ENCODE data around the gene FGF5.
"Not testable (repeated sequence)": the region's sequence is repeated elsewhere in the genome, so short reads cannot be mapped to it uniquely, and the experiment has no call there.

Gene FGF5

DNA sequence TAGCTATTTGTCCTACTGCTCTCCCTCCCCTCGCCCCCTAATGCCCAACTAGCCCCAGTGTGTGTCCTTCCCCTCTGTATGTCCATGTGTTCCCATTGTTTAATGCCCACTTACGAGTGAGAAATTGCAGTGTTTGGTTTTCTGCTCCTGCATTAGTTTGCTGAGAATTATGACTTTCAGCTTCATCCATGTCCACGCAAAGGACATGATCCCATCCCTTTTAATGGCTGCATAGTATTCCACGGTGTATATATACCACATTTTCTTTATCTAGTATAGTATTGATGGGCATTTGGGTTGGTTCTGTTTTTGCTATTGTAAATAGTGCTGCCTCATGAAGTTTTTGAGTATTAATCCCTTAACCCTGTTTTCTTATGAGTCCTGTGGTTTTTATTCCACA lies 35.4 kb downstream of the FGF5 start:
- DNase-seq = no peak

DNA sequence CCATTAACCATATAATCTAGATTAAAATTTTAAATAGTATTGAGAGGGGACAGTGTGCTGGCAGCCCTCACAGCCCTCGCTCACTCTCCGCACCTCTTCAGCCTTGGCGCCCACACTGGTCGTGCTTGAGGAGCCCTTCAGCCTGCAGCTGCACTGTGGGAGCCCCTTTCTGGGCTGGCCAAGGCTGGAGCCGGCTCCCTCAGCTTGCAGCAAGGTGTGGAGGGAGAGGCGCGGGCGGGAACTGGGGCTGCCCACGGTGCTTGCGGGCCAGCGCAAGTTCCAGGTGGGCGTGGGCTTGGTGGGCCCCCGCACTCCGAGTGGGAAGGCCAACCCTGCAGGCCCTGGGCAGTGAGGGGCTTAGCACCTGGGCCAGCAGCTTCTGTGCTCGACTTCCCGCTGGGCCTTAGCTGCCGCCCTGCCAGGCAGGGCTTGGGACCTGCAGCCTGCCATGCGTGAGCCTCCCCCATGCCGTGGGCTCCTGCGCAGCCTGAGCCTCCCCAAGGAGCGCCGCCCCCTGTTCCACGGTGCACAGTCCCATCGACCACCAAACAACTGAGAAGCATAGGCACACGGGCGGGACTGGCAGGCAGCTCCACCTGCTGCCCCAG lies 36.3 kb downstream of the FGF5 start:
- DNase-seq = no peak

DNA sequence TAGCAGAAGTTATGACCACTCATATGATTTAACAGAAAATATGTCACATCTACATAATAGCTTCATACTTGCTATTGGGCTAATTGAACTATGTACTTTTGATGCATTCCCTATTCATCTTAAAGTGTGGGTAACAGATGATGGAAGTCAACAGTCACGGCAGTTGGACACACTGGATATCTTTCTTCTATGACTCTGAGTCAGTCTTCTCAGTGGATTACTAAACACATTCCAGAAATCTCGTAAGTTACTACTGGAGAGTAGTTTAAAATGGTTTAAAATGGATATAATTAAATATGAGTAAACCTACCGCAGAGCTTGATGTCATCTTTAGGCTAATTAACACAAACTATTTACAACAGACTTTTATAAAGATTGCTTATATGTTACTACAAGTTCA lies 39.0 kb downstream of the FGF5 start:
- no peak for DNase-seq

DNA sequence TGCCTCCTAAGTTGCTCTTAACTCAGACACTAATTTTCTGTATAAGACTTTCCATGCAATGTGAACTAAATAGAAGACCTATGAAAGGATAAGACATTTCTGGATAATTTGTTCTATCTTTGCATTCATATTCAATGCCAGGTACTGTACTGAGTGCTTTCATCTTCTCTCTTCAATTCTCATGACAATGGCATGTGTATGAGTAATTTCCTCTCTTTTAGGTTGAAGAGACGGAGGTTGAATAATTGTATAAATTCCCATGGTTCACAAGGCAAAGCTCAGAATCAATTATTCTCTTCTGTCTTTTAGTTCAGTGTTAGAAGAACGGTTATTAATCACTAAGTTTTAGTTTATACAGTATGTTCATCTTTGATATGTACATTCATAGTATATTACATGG lies 39.8 kb downstream of the FGF5 start:
- no peak for DNase-seq

DNA sequence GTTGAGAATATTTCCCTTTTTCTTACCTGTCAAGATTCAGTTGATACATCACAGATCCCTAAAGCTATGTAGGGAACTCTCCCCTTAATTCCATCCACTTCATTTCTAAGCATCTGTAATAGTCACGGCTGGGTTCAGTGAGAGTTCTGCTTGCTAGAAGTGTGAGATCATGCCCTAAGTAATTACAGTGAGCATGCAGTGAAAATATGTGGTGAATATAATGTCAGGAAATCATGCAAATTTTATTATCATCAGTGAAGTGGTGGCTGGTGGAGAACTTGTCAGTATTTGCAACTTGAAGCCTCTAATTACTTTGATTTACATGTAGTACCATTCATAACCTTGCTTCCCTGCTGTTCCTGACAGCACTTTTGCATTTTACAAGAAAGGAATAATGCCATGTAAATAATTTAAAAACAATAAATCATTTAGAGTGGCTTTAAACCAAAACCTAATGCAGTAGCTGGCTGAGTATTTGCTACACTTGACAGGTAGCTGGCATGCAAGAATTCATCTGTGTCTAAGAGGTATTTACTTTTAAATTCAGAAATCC lies 40.8 kb downstream of the FGF5 start:
- no peak for DNase-seq

DNA sequence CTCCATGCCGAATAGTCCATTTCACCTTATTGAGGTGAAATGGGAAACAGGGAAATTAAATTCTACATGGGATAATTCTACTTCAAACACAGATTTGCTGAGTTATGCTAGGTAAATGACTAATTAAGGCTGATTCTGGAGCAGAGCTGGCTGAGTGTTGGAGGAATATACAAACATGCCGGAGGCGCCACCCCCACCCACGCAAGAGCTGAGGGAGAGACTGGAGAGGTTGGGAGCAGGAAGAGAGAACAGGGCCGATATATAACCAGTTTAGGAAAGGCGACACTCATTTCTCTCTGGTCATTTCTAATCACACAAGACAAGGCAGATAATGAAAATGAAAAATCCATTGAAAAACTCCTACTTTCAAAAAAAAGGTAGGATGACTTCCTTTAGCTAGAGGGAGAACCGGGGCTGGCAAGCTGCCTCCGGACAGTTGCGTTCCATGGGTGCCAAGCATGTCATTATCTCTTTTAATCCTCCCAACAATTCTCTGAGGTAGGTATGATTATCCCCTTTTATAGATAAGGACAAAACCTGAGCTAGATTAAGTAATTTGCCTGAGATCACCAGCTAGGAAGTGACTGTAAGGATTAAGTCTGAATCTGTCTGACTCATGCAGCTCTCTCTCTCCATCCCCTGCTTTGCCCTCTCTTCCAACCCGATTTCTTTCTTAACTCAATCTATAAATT lies 41.5 kb downstream of the FGF5 start:
- DNase-seq = no peak

DNA sequence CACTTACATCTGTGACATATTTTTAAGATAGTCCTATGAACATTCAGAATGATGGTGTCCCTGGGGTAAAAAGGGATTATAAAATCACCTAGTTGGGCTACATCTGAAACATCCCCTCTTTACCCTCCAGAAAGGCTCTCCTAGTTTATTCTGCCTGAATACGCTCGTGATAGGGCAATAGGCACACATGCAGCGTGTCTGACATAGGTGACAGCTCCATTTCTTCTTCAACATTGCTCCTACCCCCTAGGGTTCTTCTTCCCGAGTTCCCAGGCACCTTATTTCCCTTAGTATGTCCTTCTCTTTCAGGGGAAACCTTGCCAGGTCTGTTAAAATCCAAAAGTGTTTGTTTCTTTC lies 42.0 kb downstream of the FGF5 start:
- DNase-seq = no peak

DNA sequence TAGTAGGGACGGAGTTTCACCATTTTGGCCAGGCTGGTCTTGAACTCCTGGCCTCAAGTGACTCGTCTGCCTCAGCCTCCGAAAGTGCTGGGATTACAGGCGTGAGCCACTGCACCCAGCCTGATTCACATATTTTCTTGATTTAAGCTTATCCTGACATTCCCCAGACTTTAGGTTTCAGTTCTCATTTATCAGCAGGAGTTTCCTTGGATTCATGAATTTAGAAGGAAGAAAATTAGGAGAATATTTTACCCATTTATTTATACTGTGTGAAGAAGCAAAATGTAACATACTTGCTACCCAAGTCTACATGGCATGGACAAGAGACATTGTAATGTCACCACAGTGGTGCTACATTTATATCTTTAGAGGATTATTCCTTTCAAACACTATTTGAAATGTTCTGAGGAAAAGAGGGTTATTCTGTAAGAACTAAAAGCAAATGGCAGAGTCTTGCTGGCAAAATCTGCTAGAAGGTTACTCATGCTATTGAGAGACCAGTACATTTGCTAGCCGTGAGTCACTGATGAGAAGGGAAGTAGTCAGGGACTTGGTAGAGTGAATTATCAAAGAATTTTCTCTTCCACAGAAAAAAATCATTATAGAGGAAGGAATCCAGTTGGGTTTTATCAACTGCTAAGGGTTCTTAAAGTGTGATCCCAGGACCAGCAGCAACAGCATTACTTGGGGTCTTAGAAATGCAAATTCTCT lies 43.0 kb downstream of the FGF5 start:
- no peak for DNase-seq

DNA sequence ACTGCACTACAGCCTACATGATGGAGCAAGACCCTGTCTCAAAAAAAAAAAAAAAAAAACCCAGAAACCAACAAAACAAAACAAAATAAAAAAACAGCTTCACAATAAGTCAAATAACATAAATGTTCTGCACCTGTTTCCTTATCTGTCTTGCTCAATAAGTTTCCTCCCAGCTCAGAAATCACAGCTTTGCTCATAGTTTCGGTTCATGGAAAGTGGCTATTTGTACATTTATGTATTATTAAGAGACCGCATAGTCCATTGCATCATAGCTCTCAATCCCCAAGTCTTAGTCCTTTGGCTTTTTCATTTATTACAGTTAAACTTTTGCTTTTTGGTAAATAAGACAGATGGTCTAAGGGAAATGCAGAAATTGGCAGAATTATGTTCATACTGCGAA lies 44.7 kb downstream of the FGF5 start:
- no peak for DNase-seq

DNA sequence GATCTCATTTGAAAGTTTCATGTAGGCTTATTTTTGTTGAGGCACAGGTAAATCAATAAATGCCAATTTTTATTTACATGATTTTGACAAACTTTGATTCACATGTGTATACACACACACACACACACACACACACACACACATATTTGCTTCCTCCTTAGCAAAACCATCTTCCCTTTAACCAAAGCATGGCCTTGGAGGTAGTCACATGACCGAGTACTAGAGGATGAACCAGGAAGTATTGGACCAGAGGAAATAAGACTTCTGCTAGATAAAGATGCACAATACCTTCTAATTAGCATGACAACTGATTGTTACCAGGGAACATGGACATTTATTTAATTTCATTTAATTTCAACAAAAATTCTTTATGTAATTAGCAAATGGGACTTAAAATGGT lies 45.7 kb downstream of the FGF5 start:
- DNase-seq = no peak

DNA sequence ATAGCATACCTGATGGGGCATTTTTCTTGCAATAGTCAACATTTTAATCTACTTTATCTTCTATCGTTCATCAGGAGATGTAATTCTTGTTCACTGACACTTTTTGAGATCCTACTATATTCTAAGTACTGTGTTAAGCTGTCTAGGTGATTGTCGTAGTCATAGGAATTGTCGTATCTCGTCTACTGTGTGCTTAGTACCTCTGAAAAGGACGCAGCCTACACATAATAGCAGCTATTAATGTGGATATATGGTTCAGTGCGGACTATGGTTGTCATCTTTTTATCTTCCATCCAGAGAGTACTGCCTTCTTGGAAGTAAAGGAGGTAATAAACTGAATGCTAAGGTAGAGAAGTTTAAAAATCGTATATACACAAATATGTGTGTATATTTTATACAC lies 47.2 kb downstream of the FGF5 start:
- DNase-seq = no peak

DNA sequence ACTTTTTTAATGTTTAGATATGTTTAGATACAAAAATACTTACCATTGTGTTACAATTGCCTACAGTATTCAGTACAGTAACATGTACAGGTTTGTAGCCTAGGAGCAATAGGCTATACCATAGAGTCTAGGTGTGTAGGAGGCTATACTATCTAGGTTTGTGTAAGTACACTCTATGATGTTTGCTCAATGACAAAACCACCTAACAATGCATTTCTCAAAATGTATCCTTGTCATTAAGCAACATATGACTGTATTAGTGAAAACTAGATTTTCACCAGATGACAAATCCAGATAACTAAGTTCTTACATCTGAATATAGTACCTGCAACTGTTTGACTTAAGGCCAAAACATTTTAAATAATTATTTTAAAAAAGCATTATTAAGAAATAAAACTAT lies 49.4 kb downstream of the FGF5 start:
- DNase-seq = not testable (repeated sequence)

DNA sequence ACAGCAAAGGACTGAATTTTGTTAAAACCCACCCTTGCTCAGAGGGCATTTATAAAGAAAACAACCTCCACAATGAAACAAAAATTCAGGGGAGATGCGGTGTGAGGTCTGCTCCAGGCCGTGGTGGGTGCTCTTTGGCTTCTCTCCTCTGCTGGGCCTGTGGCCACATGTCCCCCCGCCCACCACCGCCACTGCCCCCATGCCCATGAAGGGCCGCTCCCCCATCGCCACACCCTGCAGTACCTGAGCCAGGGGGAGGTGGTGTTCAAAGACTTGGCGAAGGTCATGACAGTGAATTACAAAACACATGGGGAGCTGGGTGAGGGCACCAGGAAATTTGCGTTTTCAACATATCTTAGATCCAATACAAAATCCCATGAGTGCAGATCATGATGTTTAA lies 54.9 kb downstream of the FGF5 start:
- DNase-seq = no peak

DNA sequence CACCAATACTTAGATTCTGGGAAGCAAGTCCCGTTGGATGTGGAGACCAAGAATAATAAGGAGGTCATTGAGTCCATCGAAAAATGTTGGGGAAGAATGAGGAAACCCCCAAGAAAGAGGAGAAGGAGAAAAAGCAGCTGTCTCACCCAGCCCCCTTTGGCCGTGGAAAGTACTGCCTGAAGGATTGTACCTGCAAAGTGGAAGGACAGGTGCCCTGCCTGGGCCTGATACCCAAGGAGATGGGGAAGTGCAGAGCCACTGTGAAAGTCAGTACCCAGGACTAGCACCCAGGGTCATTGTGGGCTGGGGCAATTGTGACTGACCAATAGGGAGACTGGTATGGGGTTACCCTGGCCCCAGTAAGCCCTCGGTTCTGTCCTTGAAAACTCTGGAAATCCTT lies 55.3 kb downstream of the FGF5 start:
- DNase-seq = no peak

DNA sequence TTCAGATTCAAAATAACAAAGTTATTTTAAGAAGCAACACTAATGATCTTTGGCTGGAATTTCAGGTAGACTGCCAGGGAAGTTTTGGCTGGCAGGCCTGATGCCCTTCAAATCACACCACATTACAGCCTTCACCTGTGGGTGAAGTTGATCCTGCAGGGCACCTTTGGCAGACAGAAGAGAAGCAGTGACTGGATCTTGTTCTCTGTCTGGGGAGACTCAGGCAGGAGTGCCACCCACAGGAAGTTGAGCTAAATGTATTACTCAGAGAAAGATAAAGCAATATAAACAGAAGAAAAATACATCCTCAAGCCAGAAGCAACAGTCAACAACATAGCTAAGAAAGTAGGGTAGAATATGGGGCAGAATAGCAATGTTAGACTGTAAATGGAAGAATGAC lies 56.3 kb downstream of the FGF5 start:
- DNase-seq = no peak

DNA sequence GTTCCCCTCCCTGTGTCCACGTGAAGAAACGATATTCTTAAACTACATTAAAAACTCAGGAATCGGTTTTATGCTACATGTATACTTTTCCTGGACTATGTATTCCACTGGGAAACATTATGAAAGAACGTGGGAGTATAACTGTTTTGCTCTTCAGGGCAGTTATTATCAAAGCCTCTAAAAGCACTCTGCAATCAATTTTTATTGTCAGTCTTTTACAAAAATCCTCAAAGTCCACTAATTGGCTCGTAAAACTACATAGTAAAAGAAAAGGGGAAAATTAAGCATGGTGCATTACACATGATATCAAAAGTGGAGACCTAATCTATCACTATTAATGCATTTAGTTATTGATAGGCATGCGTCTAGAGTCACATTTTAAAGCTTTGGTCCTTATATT lies 57.7 kb downstream of the FGF5 start:
- no peak for DNase-seq

DNA sequence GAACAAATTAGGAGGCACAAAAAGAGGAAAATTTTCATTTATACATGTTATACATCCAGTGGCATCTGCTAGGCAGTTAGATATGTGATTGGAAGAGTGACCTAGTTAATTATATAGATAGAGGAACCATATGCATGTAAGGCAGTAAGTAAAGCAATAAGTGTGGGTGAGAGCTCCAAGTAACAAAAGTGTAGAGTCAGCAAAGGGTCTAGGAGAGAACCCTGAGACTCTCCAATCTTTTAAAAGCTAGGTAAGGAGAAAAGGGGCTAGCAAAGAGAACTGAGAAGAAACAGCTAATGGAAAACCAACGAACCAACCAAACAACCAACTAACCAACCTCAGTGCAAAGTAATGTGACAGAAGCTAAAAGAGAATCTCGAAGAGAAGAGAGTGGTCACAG lies 65.2 kb downstream of the FGF5 start:
- DNase-seq = no peak

DNA sequence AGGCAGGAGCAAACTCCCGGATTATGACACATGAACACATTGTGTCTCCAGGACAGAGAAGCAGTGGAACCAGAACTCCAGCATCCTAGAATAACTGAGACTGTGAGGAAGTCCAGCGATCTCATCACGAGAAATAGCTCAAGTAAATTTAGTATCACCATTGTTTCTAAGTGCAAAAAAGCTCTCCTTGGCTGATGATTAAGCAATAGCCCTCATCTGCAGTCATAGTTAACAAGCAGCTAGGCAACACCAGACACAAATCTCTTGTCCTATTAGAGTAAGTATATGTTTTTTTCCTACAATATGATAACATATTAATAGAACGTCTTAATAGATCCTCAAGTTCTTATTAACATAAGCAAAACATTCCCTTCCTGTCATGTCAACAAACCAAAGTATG lies 66.7 kb downstream of the FGF5 start:
- no peak for DNase-seq

DNA sequence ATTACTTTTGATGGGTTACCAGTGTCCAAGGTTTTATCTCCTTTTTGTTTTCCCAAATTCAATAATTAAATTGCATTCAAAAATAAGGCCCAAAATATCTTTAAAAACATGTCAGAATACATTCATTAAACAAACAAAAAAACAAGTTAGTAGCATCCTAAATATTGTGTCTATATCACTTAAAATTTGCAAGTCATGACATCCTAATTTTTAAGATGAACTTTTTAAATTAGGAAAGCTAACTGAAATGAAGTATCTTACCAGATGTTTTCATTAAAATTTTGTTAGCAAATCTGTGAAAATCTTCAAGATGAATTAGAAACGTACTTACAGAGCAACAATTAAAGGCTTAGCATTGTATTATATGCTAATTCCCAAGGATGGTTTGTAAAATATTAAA lies 68.1 kb downstream of the FGF5 start:
- DNase-seq = no peak

DNA sequence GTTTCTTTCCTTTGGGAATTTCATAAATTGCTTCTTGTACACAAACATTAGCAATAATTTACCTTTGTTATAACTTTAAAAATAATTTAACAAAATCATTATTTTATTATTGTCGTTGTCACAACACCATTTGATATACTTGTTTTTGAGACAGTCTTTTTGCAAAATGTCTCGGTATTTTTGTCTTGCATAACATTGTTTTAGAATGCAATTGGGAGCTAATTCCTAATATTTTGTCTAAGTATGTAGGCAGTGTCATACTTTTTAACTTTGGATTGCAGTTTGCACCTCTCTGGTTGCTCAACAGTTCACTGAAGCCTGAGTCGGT lies 68.7 kb downstream of the FGF5 start:
- DNase-seq = no peak

DNA sequence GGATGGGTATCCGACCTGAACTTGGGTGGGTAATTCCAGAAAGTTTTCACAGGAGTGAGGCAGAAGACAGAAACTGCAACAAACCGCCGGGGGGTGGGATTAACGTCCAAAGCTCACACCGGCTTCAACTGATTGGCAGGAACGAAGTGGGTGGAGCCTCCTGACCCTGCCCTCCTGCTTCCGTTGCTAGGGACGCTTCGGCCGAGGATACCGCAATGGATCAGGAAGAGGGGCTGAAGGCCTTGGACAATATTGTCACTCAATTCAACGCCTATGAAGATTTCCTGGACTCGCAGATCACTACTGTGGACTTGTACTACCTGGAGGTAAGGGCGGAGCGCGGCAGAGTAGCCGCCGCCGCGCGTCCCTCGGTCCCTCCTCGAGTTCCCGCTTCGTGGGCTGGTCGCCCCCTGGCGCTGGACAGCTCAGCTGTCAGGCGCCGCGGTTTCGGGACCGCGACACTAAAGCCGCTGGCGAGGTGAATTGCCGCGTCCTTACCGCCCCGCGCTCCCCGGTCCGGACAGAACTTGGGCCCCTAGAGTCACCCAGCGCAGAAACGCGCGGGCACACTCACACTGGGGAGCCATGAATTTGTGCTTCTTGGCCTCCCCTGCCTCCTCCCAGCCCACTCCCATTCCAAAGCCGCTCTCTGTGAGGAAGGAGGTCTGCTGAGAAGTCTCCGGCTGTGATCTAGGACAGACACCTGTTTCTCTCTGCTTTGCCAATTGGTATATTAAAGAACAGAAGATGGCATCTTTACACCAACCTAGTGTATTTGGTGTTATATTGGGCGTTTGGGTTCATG lies 69.3 kb downstream of the FGF5 start, which contains the start of gene CFAP299:
TSS of gene CFAP299 (plus strand) at position 177 of the 805 bp plus-strand sequence.
- DNase-seq = no peak

DNA sequence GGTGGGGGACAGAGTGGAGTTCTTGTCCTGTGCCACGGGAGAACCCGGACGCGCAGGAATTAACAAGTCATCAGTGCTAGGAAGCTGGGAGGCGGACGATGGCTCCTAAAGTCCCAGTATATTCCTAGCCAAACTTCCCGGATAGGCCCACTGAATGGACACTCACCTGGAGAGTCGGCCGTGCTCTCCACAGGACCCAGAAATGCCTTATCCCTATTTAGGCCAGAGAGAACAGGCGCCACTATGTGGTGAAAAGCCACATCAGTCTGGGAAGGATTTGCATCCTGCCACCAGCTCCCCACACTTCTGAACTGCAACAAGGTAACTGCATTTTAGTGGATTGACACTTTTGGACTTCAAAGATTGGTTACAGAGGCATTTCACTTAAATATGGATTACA lies 70.1 kb downstream of the FGF5 start:
- no peak for DNase-seq

DNA sequence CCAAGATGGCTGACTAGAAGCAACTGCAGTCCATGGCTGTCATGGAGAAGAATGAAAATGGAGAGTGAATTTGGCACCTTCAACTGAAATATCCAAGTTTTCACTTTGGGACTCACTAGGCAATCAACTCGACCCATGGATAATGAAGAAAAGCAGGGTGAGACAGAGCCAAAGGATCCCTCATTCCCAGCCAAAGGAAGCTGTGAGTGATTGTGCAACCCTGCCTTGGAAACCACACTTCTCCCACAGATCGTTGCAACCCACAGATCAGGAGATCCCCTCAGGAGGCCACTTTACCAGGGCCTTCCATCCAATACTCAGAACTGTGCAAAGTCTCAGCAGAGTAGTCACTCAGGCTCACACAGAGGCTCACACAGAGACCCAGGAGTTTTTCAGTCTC lies 73.6 kb downstream of the FGF5 start:
- DNase-seq = no peak

Measured in central memory CD4-positive, alpha-beta T cell (primary cell).